Measurements from ENCODE around the gene ATP9B. TPM values are rescaled to one million over a fixed set of nuclear protein-coding genes. Genes with fewer than 3 reads are reported as not detected.

Gene ATP9B
- total and polyA plus RNA-seq, 4 donors = 7.1 to 31.4 (median 15.5) TPM

GRCh38 chr18:79047556-79048244 is 21.5 kb upstream of the ATP9B start:
- 92% methylated on average over 36 of the region's 36 CpGs for WGBS
- no peak for DNase-seq (ENCODE audit: low spot score)
- TF ChIP-seq CTCF (IDR thresholded peaks at IDR 0.05; ENCODE audit: low read depth, low read length, missing input control) = no peak
- TF ChIP-seq RXRA (IDR thresholded peaks at IDR 0.05) = no peak
- TF ChIP-seq YY1 (IDR thresholded peaks at IDR 0.05) = no peak
- TF ChIP-seq HNF4A (conservative IDR thresholded peaks at IDR 0.05) = no peak
- no peak for TF ChIP-seq JUND (IDR thresholded peaks at IDR 0.05)
- TF ChIP-seq FOXA1 (IDR thresholded peaks at IDR 0.05) = no peak
- no peak for TF ChIP-seq FOXA2 (IDR thresholded peaks at IDR 0.05)
- no peak overlapping the region for H3K4me3 ChIP-seq (ENCODE audit: low read depth in 1 of 3, low read length in 3 of 3)
- H3K27ac ChIP-seq (ENCODE audit: low read depth in 1 of 2, low read length in 2 of 2) = no peak overlapping the region
- H3K4me1 ChIP-seq (ENCODE audit: control insufficient read depth in 4 of 4, insufficient read depth in 4 of 4, low read length in 3 of 4) = peaks cover 0 to 3% (median 0%) of the 10 kb centered on the region in 4 donors
- no peak overlapping the region for H3K9ac ChIP-seq (ENCODE audit: low read depth in 1 of 2, low read length in 2 of 2)
- H3K36me3 ChIP-seq (ENCODE audit: control insufficient read depth in 4 of 4, insufficient read depth in 3 of 4, low read depth in 1 of 4, low read length in 3 of 4) = no peaks in the 10 kb centered on the region
- H3K9me3 ChIP-seq (ENCODE audit: control insufficient read depth in 4 of 4, low read length in 3 of 4) = no peaks in the 10 kb centered on the region
- peaks cover 0 to 2% (median 0%) of the 10 kb centered on the region in 4 donors for H3K27me3 ChIP-seq (ENCODE audit: control insufficient read depth in 4 of 4, insufficient read depth in 4 of 4, low read length in 3 of 4)

GRCh38 chr18:79048245-79048632 is 21.0 kb upstream of the ATP9B start:
- H3K36me3 ChIP-seq (ENCODE audit: control insufficient read depth in 4 of 4, insufficient read depth in 3 of 4, low read depth in 1 of 4, low read length in 3 of 4) = no peaks in the 10 kb centered on the region
- DNase-seq (ENCODE audit: low spot score) = no peak
- TF ChIP-seq TAF1 (conservative IDR thresholded peaks at IDR 0.05) = no peak
- no peak overlapping the region for H3K27ac ChIP-seq (ENCODE audit: low read depth in 1 of 2, low read length in 2 of 2)
- no peak overlapping the region for H3K4me3 ChIP-seq (ENCODE audit: low read depth in 1 of 3, low read length in 3 of 3)
- no peak overlapping the region for H3K9ac ChIP-seq (ENCODE audit: low read depth in 1 of 2, low read length in 2 of 2)
- peaks cover 0 to 2% (median 0%) of the 10 kb centered on the region in 4 donors for H3K27me3 ChIP-seq (ENCODE audit: control insufficient read depth in 4 of 4, insufficient read depth in 4 of 4, low read length in 3 of 4)
- H3K4me1 ChIP-seq (ENCODE audit: control insufficient read depth in 4 of 4, insufficient read depth in 4 of 4, low read length in 3 of 4) = peaks cover 0 to 3% (median 0%) of the 10 kb centered on the region in 4 donors
- no peaks in the 10 kb centered on the region for H3K9me3 ChIP-seq (ENCODE audit: control insufficient read depth in 4 of 4, low read length in 3 of 4)
- WGBS = 92% methylated on average over 8 of the region's 8 CpGs

- 61% methylated on average over 3 of the region's 3 CpGs for WGBS
- no peak for TF ChIP-seq MAX (IDR thresholded peaks at IDR 0.05)
- no peak for TF ChIP-seq FOXA2 (IDR thresholded peaks at IDR 0.05)
- TF ChIP-seq RAD21 (IDR thresholded peaks at IDR 0.05) = no peak
- no peak for TF ChIP-seq ZBTB33 (IDR thresholded peaks at IDR 0.05)
- no peak for TF ChIP-seq FOXA1 (IDR thresholded peaks at IDR 0.05)
- no peak for DNase-seq (ENCODE audit: low spot score)
Measured at GRCh38 chr18:79049506-79049905, 19.7 kb upstream of the ATP9B start.

More at GRCh38 chr18:79049506-79049905, 19.7 kb upstream of the ATP9B start:
- peaks cover 0 to 2% (median 0%) of the 10 kb centered on the region in 4 donors for H3K27me3 ChIP-seq (ENCODE audit: control insufficient read depth in 4 of 4, insufficient read depth in 4 of 4, low read length in 3 of 4)
- H3K4me1 ChIP-seq (ENCODE audit: control insufficient read depth in 4 of 4, insufficient read depth in 4 of 4, low read length in 3 of 4) = peaks cover 0 to 3% (median 0%) of the 10 kb centered on the region in 4 donors
- no peaks in the 10 kb centered on the region for H3K9me3 ChIP-seq (ENCODE audit: control insufficient read depth in 4 of 4, low read length in 3 of 4)
- H3K4me3 ChIP-seq (ENCODE audit: low read depth in 1 of 3, low read length in 3 of 3) = no peak overlapping the region
- no peak overlapping the region for H3K27ac ChIP-seq (ENCODE audit: low read depth in 1 of 2, low read length in 2 of 2)
- H3K9ac ChIP-seq (ENCODE audit: low read depth in 1 of 2, low read length in 2 of 2) = no peak overlapping the region
- H3K36me3 ChIP-seq (ENCODE audit: control insufficient read depth in 4 of 4, insufficient read depth in 3 of 4, low read depth in 1 of 4, low read length in 3 of 4) = no peaks in the 10 kb centered on the region

Data from liver (tissue), 9 donors.